HUES6 (cell line): ENCODE measurements around the gene GIGYF2.

Source experiments
- H3K27ac ChIP-seq: 2 replicates; pipeline ENCODE4 v1.7.0; 2013; ENCODE audit warnings: low read depth, mild to moderate bottlenecking, low read length, inconsistent platforms
- H3K27me3 ChIP-seq: 2 replicates; pipeline ENCODE4 v1.6.1; 2013; ENCODE audit warnings: low read length; ENCODE audit not compliant: control insufficient read depth, insufficient read depth
- H3K36me3 ChIP-seq: 2 replicates; pipeline ENCODE4 v1.6.1; 2013; ENCODE audit warnings: low read length; ENCODE audit not compliant: control insufficient read depth, insufficient read depth
- H3K4me1 ChIP-seq: 2 replicates; pipeline ENCODE4 v1.6.1; 2013; ENCODE audit warnings: low read length; ENCODE audit not compliant: control insufficient read depth, insufficient read depth
- H3K4me3 ChIP-seq: 2 replicates; pipeline ENCODE4 v1.5.1; 2013; ENCODE audit warnings: low read depth, low read length
- H3K9ac ChIP-seq: one replicate; pipeline ENCODE4 v1.6.1; 2013; ENCODE audit warnings: mild to moderate bottlenecking, low read length
- H3K9me3 ChIP-seq: 2 replicates; pipeline ENCODE4 v1.6.1; 2013; ENCODE audit warnings: low read depth, low read length; ENCODE audit not compliant: control insufficient read depth, insufficient read depth

The GIGYF2 gene

DNA sequence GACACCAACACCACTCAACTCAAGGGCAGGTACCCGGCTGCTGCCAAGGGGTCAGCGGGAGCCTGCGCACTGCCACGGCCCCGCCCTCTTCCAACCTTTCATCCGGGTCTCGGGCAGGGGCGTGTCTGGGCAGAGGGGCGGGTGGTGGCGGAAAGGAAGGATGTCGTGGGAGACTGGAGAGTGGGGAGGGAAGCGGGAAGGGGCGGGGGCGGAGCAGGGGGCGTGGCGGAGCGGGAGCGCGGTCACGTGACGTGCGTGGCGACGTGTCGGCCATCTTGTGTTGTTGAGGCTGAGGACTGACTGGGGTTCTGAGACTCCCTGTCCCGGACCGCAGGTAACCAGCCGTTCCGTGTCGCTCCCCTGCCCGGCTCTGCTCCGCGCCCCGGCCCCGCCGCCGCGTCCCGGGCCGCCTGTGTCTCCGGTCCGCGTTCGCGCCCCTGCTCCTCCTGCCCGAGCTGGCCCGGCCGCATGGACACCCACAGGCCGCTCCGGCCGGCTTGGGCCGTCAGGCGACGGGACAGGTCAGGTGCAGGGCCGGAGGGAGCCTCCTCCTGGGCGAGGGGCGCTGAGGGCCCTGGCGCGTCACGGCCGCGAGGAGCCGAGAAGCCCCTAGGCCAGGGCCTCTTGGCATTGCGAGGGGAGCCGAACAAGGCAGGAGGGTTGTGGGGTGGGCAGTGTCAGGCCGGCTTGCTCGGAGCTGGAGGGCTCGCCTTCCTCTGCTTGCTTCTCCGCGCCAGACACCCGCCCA, at the start of gene GIGYF2:
TSS of gene GIGYF2 (plus strand) at position 273 of the 748 bp plus-strand sequence. CDS start 37,867 bp downstream, outside the sequence.
- peak within 1 kb of the TSS; percentile 60 for H3K27ac ChIP-seq

DNA sequence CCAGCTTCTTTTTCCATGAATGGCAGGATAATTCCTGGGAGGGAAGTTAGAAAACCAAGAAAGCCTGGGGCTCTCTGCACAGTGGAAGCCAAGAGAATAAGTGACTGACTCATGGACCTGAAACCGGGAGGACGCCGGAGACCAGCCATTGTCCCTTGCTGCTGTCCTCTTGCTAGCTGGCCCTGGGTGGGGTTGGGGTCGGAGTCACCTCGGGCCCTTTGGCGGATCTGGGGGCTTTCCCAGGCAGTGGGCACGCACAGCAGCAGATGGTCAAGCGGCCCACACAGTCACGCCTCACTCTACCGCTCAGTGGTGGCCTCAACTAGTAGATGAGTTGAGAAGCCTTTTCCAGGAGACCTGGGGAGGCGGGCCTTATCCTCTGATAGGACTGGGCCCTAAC, 48.1 kb upstream of the GIGYF2 start:
- Histone ChIP-seq H3K36me3 (no peaks in the 10 kb centered on the region), H3K4me3 (no peak overlapping the region), H3K9ac (no peak overlapping the region), H3K27me3 (no peaks in the 10 kb centered on the region), H3K4me1 (peaks cover 16% of the 10 kb centered on the region; the same call in 1 of the 2 replicates), H3K27ac (no peak overlapping the region), H3K9me3 (no peaks in the 10 kb centered on the region)

More for the DNA sequence above, at the start of gene GIGYF2:
- Histone ChIP-seq H3K36me3 (no peaks in the 10 kb centered on the region; the same call in 1 of the 2 replicates), H3K27me3 (no peaks in the 10 kb centered on the region), H3K9ac (peak within 1 kb of the TSS; percentile 97), H3K4me1 (peaks cover 20% of the 10 kb centered on the region), H3K9me3 (no peaks in the 10 kb centered on the region), H3K4me3 (peak within 1 kb of the TSS; percentile 100)

DNA sequence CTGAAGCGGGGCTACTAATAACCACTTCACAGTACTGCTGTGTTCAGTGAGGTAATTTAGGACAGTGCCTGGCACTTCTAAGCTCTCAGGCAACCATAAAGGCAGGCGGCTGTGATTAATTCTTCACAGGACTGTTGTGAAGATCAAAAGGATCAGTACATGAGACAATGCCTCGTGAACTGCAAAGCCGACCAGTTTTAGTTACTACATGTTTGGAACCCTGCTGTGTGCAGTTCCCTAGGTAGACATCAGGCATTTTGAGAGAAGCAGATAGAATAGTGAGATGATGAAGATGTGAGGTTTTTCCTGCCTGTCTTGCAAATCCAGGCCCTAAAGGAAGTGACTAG, 44.7 kb upstream of the GIGYF2 start:
- H3K27ac ChIP-seq = no peak overlapping the region
- H3K9ac ChIP-seq = no peak overlapping the region
- H3K36me3 ChIP-seq = no peaks in the 10 kb centered on the region
- no peaks in the 10 kb centered on the region for H3K9me3 ChIP-seq
- H3K4me3 ChIP-seq = no peak overlapping the region
- H3K27me3 ChIP-seq = no peaks in the 10 kb centered on the region
- peaks cover 16% of the 10 kb centered on the region; the same call in 1 of the 2 replicates for H3K4me1 ChIP-seq

- H3K27ac ChIP-seq = no peak overlapping the region
Observed at GRCh38 chr2:232653441-232653840, 43.7 kb upstream of the GIGYF2 start.

DNA sequence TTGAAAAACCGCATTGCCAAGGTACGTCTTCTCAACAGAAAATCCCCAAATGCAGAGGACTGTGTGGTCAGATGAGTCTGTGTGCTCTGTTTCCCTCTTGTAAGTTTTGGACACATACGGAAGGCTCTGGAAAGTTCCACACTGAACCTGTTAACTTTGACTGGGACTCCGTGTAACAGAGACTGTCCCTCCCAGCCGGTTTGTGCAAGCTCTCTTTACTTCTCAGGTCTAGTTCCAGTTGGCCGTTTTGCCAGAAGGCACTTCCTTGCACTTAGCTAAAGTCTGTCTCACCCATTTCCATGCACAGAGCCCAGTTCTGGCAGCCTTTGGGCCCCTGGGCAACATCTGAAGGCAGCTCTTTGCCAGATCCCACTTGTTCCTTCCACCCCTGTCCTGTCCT, 41.7 kb upstream of the GIGYF2 start:
- peaks cover 10% of the 10 kb centered on the region; the same call in 1 of the 2 replicates for H3K4me1 ChIP-seq
- no peak overlapping the region for H3K27ac ChIP-seq
- no peak overlapping the region for H3K4me3 ChIP-seq
- H3K9ac ChIP-seq = no peak overlapping the region
- no peaks in the 10 kb centered on the region for H3K36me3 ChIP-seq
- no peaks in the 10 kb centered on the region for H3K9me3 ChIP-seq
- no peaks in the 10 kb centered on the region for H3K27me3 ChIP-seq

More at GRCh38 chr2:232653441-232653840, 43.7 kb upstream of the GIGYF2 start:
- no peak overlapping the region for H3K9ac ChIP-seq
- H3K27me3 ChIP-seq = no peaks in the 10 kb centered on the region
- no peaks in the 10 kb centered on the region for H3K36me3 ChIP-seq
- peaks cover 16% of the 10 kb centered on the region; the same call in 1 of the 2 replicates for H3K4me1 ChIP-seq
- no peaks in the 10 kb centered on the region for H3K9me3 ChIP-seq
- no peak overlapping the region for H3K4me3 ChIP-seq

DNA sequence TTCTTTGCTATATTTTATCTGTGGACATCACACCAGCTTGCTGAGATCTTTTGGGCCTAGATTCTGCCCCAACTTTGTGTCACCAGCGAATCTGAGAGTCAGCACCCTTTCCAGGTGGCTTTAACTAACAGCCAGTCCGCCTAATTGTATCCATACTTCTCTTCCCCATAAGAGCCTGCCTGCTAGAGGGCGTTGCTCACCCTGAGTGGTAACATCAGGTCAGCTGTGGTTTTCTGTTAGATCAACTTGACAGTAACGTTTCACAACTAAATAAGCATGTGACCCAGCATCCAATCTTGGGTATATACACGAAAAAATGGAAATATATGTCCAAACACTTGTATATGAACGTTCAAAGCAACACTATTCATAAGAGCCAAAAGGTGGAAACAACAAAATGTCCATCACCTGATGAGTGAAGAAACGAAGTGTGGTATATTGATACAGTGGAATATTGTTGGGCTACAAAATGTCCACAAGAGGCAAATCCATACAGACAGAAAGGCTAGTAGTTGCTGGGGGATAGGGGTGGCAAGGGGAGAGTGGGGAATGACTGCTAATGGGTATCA, 38.8 kb upstream of the GIGYF2 start:
- H3K9me3 ChIP-seq = 0 out of 2 replicates have a peak, but pooled peaks cover 3% of the 10 kb centered on the region
- H3K4me1 ChIP-seq = no peaks in the 10 kb centered on the region
- H3K27me3 ChIP-seq = no peaks in the 10 kb centered on the region
- no peak overlapping the region for H3K4me3 ChIP-seq
- H3K36me3 ChIP-seq = no peaks in the 10 kb centered on the region
- H3K9ac ChIP-seq = no peak overlapping the region
- no peak overlapping the region for H3K27ac ChIP-seq

DNA sequence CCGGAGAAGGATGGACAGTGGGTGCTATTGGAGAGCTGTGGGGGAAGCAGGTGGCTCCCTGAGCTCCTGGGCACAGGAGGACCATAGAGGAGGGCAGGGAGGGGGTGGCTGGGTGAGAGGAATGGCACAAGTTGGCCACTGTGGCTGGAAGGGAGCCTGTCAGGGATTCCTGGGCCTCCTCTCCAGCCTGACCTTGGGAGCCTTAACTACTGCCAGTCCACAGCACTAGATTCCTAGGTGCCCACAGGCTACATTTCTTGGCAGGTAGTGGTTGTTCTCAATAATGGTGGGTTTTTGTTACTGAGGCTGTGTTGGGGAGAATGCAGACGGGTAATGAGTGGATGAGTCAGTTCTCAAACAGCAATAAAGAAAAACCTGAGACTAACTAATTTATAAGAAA, 37.8 kb upstream of the GIGYF2 start:
- H3K36me3 ChIP-seq = no peaks in the 10 kb centered on the region
- H3K27me3 ChIP-seq = no peaks in the 10 kb centered on the region
- H3K4me3 ChIP-seq = no peak overlapping the region
- H3K9me3 ChIP-seq = 0 out of 2 replicates have a peak, but pooled peaks cover 3% of the 10 kb centered on the region
- H3K27ac ChIP-seq = no peak overlapping the region
- H3K4me1 ChIP-seq = no peaks in the 10 kb centered on the region
- no peak overlapping the region for H3K9ac ChIP-seq

DNA sequence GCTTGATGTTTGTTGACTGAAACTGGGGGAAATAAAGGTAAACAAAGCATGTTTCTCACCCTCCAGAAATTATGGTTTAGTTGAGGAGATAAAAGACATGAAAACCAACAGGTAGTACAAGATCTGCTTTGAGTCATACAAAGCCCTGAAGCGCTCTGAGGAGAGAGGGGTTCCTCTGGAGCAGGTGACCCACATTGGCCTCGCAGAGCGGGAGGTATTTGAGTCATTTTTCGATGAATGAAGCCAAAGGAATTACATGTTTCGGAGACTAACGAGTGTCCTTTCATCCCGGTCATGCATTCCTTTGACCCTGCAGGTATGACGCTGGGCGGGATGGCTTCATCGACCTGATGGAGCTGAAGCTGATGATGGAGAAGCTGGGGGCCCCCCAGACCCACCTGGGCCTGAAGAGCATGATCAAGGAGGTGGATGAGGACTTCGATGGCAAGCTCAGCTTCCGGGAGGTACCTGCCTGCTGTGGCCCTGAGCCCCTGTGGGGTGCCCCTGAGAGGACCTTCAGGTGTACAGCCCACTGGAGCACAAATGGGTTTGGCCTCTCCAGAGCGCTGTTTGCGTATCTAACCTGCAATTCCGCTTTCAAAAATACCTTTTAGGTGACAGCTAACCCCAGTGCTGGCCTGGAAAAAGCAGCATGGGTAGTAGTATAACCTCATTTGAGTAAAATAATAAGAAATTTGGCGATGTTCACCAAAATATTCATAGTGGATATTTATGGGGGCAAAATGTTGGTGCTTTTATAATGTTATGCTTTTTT, 34.5 kb upstream of the GIGYF2 start:
- no peak overlapping the region for H3K27ac ChIP-seq
- no peaks in the 10 kb centered on the region for H3K36me3 ChIP-seq

GRCh38 chr2:232666051-232666805, 30.9 kb upstream of the GIGYF2 start:
- Histone ChIP-seq H3K36me3 (no peaks in the 10 kb centered on the region), H3K4me3 (no peak overlapping the region), H3K9ac (no peak overlapping the region), H3K27me3 (no peaks in the 10 kb centered on the region), H3K4me1 (no peaks in the 10 kb centered on the region), H3K27ac (no peak overlapping the region), H3K9me3 (0 out of 2 replicates have a peak, but pooled peaks cover under 1% of the 10 kb centered on the region)

More for the DNA sequence above, 34.5 kb upstream of the GIGYF2 start:
- no peaks in the 10 kb centered on the region for H3K4me1 ChIP-seq
- H3K9ac ChIP-seq = no peak overlapping the region
- no peaks in the 10 kb centered on the region for H3K27me3 ChIP-seq
- H3K9me3 ChIP-seq = 0 out of 2 replicates have a peak, but pooled peaks cover 3% of the 10 kb centered on the region
- no peak overlapping the region for H3K4me3 ChIP-seq

DNA sequence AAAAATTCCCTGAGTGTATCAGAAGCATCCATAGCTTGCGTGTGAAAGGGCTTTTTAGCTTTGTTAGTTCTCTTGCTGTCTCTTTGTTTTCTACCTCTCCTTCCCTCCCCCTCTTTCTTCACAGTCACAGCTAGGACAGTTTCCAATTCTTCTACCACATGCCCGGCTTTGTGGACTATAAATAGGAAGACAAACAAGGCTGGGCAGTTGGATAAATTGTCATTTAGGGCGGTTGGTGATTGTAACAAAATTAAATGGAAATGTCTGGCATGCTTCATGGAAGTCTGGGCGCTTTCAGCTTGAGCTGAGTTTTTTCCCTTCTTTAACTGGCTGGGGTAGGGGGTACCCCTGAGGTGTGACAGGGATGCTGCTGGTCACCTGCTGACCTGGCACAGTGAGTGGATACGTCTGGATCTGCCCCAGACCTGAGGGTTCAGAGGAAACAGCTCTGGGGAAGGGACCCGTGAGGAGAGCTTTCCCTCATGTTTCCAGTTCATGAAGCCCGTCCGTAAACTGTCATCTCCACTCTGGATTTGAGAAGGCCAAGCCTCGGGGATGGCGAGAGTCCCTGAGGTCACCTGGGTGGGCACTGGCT, 29.0 kb upstream of the GIGYF2 start:
- no peaks in the 10 kb centered on the region for H3K4me1 ChIP-seq
- H3K9ac ChIP-seq = no peak overlapping the region
- H3K27me3 ChIP-seq = no peaks in the 10 kb centered on the region
- no peaks in the 10 kb centered on the region for H3K9me3 ChIP-seq
- H3K36me3 ChIP-seq = no peaks in the 10 kb centered on the region
- H3K4me3 ChIP-seq = no peak overlapping the region
- H3K27ac ChIP-seq = no peak overlapping the region
